HG03045 (cell line): ENCODE data around the gene GRIFIN.
A peak's percentile ranks its signal among the peaks of the same experiment; 100 is the strongest.
"Not testable (repeated sequence)": the region's sequence is repeated elsewhere in the genome, so short reads cannot be mapped to it uniquely, and the experiment has no call there.

ENCODE experiments used
- ATAC-seq: cut with Tn5 transposase; IDR thresholded peaks from one replicate; pipeline ENCODE4 v1.9.1; 2021; ENCODE audit warnings: mild to moderate bottlenecking, moderate library complexity; ENCODE audit not compliant: unreplicated experiment

GRIFIN gene

GRCh38 chr7:2461268-2462026, 14.8 kb downstream of the GRIFIN start:
- no peak for ATAC-seq

GRCh38 chr7:2460641-2461040, 15.6 kb downstream of the GRIFIN start:
- ATAC-seq, result no peak

DNA sequence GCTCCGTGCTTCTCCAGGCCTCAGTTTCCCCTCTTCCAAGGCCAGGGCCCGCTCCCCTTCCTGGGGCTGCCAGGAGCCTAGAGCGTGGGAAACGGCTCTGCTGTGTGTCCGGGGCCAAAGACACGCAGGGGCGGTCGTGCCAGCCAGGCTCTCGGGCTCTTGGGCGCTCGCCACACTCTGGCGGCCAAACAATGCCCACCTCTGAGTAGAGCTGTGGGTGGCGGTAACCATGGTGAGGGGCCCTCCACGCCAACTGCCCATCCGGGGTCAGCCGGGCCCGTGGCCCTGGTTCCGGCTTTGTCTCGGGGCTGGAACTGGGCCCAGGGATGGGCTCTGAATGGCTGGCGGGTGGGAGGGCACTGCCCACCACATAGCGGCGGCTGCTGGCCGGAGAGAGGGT, 16.0 kb downstream of the GRIFIN start:
- ATAC-seq, result no peak

DNA sequence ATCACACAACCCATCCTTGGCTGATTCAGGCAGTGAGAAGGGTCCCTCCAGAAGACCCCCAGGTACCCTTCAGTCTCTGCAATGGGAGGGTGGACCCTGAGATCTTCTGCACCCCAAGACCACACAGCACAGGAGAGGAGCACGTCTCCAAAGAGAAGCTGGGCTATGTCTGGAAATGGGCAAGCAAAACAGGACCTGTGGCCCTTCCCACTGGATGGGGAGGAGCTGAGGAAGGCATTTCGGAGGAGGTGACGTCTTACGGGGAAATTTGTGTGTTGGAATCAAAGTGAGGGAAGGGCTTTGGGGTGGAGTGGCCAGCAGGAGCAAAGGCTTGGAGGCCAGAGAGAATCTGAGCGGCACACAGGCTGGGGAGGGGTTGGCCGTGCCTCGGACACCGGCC, 16.5 kb downstream of the GRIFIN start:
- ATAC-seq, result no peak

DNA sequence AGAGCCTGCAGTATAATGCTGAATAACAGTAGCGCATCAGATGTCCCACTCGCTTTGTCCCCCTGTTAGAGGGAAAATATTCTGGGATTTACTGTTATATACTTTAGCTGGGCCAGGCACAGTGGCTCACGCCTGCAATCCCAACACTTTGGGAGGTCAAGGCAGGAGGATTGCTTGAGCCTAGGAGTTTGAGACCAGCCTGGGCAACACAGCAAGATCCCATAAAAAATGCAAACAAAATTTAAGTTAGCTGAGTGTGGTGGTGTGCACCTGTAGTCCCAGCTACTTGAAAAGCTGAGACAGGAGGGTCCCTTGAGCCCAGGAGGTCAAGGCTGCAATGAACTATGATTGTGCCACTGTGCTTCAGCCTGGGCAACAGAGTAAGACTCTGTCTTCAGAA, 22.3 kb downstream of the GRIFIN start:
- not testable (repeated sequence) for ATAC-seq

DNA sequence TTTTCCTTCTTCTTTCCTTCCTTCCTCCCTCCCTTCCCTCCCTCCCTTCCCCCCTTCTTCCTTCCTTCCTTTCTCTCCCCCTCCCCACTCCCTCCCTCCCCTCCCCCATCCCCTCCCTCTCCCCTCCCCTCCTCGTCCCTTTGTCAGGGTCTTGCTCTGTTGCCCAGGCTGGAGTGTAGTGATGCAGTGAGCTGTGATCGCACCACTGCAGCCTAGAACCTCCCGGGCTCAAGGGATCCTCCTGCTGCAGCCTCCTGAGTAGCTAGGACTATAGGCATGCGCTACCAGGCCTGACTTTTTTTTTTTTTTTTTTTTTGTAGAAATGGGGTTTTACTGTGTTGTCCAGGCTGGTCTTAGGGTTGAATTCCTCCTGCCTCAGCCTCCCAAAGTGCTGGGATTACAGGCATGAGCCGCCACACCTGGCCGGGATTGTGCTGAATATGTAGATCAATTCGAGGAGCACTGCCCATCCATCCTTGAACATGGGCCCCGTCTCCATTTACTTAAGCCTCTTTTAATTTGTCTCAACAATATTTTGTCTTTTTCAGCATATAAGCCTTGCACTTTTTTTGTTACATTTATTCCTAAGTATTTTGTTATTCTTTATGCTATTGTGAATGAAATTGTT, 23.4 kb downstream of the GRIFIN start:
- no peak for ATAC-seq

DNA sequence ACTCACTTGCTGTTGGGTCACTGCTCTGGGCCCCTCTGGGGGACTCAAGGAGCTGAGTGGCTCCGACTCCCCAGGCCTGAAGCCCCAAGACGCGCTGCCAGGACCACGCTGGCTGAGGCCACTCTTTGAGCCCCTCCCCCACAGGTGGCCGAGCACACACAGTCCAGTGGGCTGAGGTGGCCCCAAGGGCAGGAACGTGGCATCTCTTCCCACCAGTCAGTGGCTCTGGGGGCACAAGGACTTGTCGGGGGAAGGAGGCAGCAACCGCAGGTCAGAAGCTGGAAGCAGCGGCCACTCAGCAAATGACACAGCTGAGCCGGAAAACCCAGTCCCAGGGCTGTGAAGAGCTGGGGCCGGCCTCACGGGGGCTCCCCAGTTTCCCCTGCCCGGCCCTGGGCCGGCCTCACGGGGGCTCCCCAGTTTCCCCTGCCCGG, 24.1 kb downstream of the GRIFIN start:
- peak; percentile 34 for ATAC-seq

- ATAC-seq, result peak; percentile 78
These were observed 24.8 kb downstream of the GRIFIN start for GRCh38 chr7:2451171-2452073.

GRCh38 chr7:2450198-2451107, 25.7 kb downstream of the GRIFIN start:
- ATAC-seq, result no peak

GRCh38 chr7:2446676-2447075, 29.5 kb downstream of the GRIFIN start:
- no peak for ATAC-seq

DNA sequence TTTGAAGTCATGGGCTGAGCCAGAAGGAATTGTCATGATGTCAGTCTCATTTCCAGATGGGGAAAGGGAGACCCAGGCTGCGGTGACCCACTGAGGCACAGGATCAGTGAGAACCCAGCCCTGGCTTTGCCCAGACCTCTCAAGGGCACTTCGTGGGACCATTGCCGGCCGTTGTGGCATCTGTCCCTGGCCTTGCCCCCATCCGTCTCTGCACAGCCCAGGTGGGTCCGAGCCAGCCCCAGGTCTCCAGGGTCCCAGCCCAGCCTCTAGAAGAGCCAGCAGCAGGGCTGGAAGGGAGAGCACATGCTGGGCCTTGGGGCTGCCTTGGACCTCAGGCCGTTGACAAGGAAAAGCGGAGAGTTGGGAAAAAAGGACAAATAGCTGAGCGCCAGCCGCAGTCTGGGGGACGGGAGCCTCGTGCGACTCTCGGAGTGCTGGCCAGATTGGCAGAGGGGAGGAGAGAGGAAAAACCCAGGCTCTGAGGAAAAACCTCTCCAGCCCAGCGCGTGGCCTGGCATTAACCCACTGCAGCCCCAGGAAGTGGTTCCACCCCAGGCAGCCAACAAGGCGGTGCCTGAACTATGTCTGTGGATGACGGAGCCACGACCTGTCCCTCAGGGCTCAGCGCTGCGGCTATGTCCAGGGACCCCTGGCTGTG, 30.2 kb downstream of the GRIFIN start:
- no peak for ATAC-seq

GRCh38 chr7:2445047-2445446, 31.2 kb downstream of the GRIFIN start:
- ATAC-seq, result no peak

GRCh38 chr7:2444476-2444875, 31.7 kb downstream of the GRIFIN start:
- no peak for ATAC-seq

DNA sequence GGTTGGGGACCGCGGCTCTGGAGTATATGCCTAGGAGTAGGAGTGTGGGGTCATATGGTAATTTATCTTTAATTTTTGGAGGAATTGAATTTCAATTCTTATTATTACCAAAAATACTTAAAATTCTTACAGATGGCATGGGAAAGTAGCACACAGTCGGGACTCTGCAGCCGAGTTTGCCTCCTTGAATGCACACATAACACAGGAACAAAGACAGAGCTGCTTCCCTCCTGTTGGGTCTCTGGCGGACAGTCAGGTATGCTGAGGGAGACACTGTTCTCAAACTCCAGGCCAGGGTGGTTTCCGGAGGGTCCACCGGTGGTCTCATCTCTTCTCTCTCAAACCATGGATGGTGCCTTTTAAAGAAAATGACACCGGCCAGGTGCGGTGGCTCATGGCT, 32.7 kb downstream of the GRIFIN start:
- ATAC-seq, result no peak

GRCh38 chr7:2441430-2442058, 34.7 kb downstream of the GRIFIN start:
- ATAC-seq, result no peak

- no peak for ATAC-seq
These were observed 35.5 kb downstream of the GRIFIN start for GRCh38 chr7:2440608-2441245.

DNA sequence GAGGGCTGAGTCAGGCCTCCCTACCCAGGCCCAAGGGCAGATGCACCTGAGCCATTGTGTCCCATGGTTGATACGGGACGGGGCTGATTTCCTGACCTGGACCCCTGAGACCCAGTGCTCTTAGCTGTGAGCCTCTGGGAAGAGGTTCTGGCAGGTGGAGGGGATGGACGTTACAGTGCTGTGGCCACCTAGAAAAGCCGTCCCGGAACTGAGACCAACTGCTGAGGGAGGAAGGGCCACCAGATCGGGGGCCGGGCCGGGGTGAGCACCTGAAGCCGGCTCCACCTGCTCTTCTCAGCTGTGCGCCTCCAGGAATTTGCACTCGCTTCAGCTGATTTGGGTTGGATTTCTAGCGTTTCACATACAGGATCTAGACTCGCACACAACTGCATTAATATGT, 37.4 kb downstream of the GRIFIN start:
- no peak for ATAC-seq

DNA sequence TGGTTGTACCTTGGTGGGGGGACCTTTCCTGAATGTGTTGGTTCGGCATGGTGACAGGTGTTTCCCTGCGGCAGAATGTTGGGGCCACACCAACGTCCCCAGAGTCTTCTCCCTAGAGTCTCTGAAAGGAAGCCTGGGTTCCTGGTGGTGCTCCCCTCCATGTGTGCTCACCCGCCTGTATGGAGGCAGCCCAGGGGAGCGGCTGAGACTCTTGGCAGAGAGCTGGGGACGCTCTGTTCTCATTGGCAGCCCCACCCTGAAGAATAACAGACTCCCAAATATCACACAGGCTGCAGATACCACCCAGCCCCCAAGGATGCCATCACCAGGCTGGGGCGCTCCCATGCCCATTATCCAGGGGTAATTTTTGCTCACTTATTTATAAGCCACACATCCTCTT, 38.0 kb downstream of the GRIFIN start:
- ATAC-seq, result no peak

- ATAC-seq, result no peak
These were observed 38.6 kb downstream of the GRIFIN start for GRCh38 chr7:2437537-2438148.
